Type B pancreatic cell (in vitro differentiated cells): ENCODE data around the gene OR2H2. TPM values are rescaled to one million over a fixed set of nuclear protein-coding genes. Genes with fewer than 3 reads are reported as not detected.

ENCODE experiments used
- DNase-seq: peaks from one replicate; pipeline ENCODE4 v3.0.0; 2021; ENCODE audit warnings: mixed read lengths; ENCODE audit not compliant: unreplicated experiment; ENCODE audit errors: extremely low spot score
- H3K27ac Mint-ChIP-seq: 2 replicates; pipeline ENCODE4 v1.8.0; 2021; ENCODE audit warnings: mild to moderate bottlenecking, mixed read lengths
- H3K27me3 Mint-ChIP-seq: 2 replicates; pipeline ENCODE4 v1.8.0; 2021; ENCODE audit warnings: mixed read lengths
- H3K36me3 Mint-ChIP-seq: 2 replicates; pipeline ENCODE4 v1.8.0; 2021; ENCODE audit warnings: mixed read lengths
- H3K4me1 Mint-ChIP-seq: one replicate; pipeline ENCODE4 v1.8.0; 2021; ENCODE audit warnings: mixed read lengths; ENCODE audit not compliant: unreplicated experiment
- H3K4me3 Mint-ChIP-seq: 2 replicates; pipeline ENCODE4 v1.8.0; 2021; ENCODE audit warnings: mild to moderate bottlenecking, mixed read lengths
- H3K9me3 Mint-ChIP-seq: 2 replicates; pipeline ENCODE4 v1.8.0; 2021; ENCODE audit warnings: mixed read lengths
- CTCF ChIP-seq: fragments of 200-600 bp; sonication (generic); conservative IDR thresholded peaks from 2 replicates; pipeline ENCODE4 v1.5.0; 2021; ENCODE audit warnings: antibody characterized with exemption, mild to moderate bottlenecking
- total RNA-seq: library from RNA; stranded (reverse); gene quantifications from 2 replicates; pipeline ENCODE4 v1.2.1, GENCODE V29; 2021; ENCODE audit warnings: low replicate concordance

Gene OR2H2
- total RNA-seq, 1 donor from 2014 or later: not detected

- Mint-ChIP-seq H3K36me3 (no peaks in the 10 kb centered on the region), H3K27me3 (peaks cover 48% of the 10 kb centered on the region)
- TF ChIP-seq CTCF: no peak
Measured at GRCh38 chr6:29576056-29576455, 8.9 kb upstream of the OR2H2 start.

GRCh38 chr6:29577544-29577943, 7.4 kb upstream of the OR2H2 start:
- DNase-seq: no peak
- Mint-ChIP-seq H3K4me3 (no peak overlapping the region), H3K36me3 (no peaks in the 10 kb centered on the region), H3K27me3 (peaks cover 36% of the 10 kb centered on the region), H3K27ac (no peak overlapping the region), H3K9me3 (no peaks in the 10 kb centered on the region), H3K4me1 (no peaks in the 10 kb centered on the region)
- no peak for TF ChIP-seq CTCF

More at GRCh38 chr6:29576056-29576455, 8.9 kb upstream of the OR2H2 start:
- no peak overlapping the region for H3K27ac Mint-ChIP-seq
- H3K4me3 Mint-ChIP-seq: no peak overlapping the region
- H3K4me1 Mint-ChIP-seq: no peaks in the 10 kb centered on the region
- DNase-seq: no peak
- no peaks in the 10 kb centered on the region for H3K9me3 Mint-ChIP-seq

- no peak overlapping the region for H3K4me3 Mint-ChIP-seq
- peaks cover 4% of the 10 kb centered on the region for H3K4me1 Mint-ChIP-seq
- peak; percentile 93 for TF ChIP-seq CTCF
- H3K27me3 Mint-ChIP-seq: peaks cover 41% of the 10 kb centered on the region
- DNase-seq: no peak
- no peak overlapping the region for H3K27ac Mint-ChIP-seq
- H3K36me3 Mint-ChIP-seq: no peaks in the 10 kb centered on the region
- H3K9me3 Mint-ChIP-seq: no peaks in the 10 kb centered on the region
Measured at GRCh38 chr6:29589423-29590048, 4.6 kb downstream of the OR2H2 start.

GRCh38 chr6:29590218-29590808, 5.4 kb downstream of the OR2H2 start:
- H3K9me3 Mint-ChIP-seq: no peaks in the 10 kb centered on the region
- H3K4me1 Mint-ChIP-seq: peaks cover 4% of the 10 kb centered on the region
- DNase-seq: no peak
- H3K27me3 Mint-ChIP-seq: peaks cover 39% of the 10 kb centered on the region
- H3K4me3 Mint-ChIP-seq: no peak overlapping the region
- no peak overlapping the region for H3K27ac Mint-ChIP-seq
- TF ChIP-seq CTCF: no peak
- no peaks in the 10 kb centered on the region for H3K36me3 Mint-ChIP-seq

- Mint-ChIP-seq H3K4me1 (peaks cover 4% of the 10 kb centered on the region), H3K4me3 (no peak overlapping the region), H3K27me3 (peaks cover 37% of the 10 kb centered on the region), H3K27ac (no peak overlapping the region), H3K9me3 (no peaks in the 10 kb centered on the region), H3K36me3 (no peaks in the 10 kb centered on the region)
- no peak for TF ChIP-seq CTCF
- DNase-seq: no peak
Measured at GRCh38 chr6:29591677-29592076, 6.8 kb downstream of the OR2H2 start.
